KMS-11 (cell line): ENCODE data around the gene TOP3A.

Experiments
- H2AFZ ChIP-seq: fragments of 200-600 bp; sonication (generic); 2 replicates; pipeline ENCODE4 v1.6.1; 2016; ENCODE audit warnings: antibody characterized with exemption, mixed run types, low read depth
- H3K27ac ChIP-seq: fragments of 200-600 bp; sonication (generic); 2 replicates; pipeline ENCODE4 v1.6.1; 2016; ENCODE audit warnings: mild to moderate bottlenecking, mixed run types
- H3K27me3 ChIP-seq: fragments of 200-600 bp; sonication (generic); 2 replicates; pipeline ENCODE4 v1.6.1; 2017; ENCODE audit warnings: mild to moderate bottlenecking, low read depth, mixed run types, moderate library complexity; ENCODE audit not compliant: insufficient read depth
- H3K36me3 ChIP-seq: fragments of 200-600 bp; sonication (generic); 2 replicates; pipeline ENCODE4 v1.6.1; 2017; ENCODE audit warnings: mild to moderate bottlenecking, mixed run types; ENCODE audit not compliant: insufficient read depth
- H3K4me1 ChIP-seq: fragments of 200-600 bp; sonication (generic); 2 replicates; pipeline ENCODE4 v1.6.1; 2016; ENCODE audit warnings: mild to moderate bottlenecking, low read depth, mixed run types; ENCODE audit not compliant: poor library complexity, severe bottlenecking
- H3K4me2 ChIP-seq: fragments of 200-600 bp; sonication (generic); 2 replicates; pipeline ENCODE4 v1.7.0; 2016; ENCODE audit warnings: mild to moderate bottlenecking, mixed run types
- H3K4me3 ChIP-seq: fragments of 200-600 bp; sonication (generic); IDR thresholded peaks from 2 replicates; pipeline ENCODE4 v1.6.1; 2017; ENCODE audit warnings: low read depth, low read length, mixed read lengths; ENCODE audit not compliant: insufficient read depth
- H3K79me2 ChIP-seq: fragments of 200-600 bp; sonication (generic); 2 replicates; pipeline ENCODE4 v1.6.1; 2016; ENCODE audit warnings: low read depth, mixed run types; ENCODE audit not compliant: insufficient read depth
- H3K9ac ChIP-seq: fragments of 200-600 bp; sonication (generic); 2 replicates; pipeline ENCODE4 v1.6.1; 2016; ENCODE audit warnings: mild to moderate bottlenecking, mixed run types
- H4K20me1 ChIP-seq: fragments of 200-600 bp; sonication (generic); 2 replicates; pipeline ENCODE4 v1.6.1; 2016; ENCODE audit warnings: mild to moderate bottlenecking, mixed run types; ENCODE audit not compliant: insufficient read depth
- CTCF ChIP-seq: fragments of 200-600 bp; sonication (generic); conservative IDR thresholded peaks from 2 replicates; pipeline ENCODE4 v1.6.1; 2017; ENCODE audit warnings: low read depth, mild to moderate bottlenecking, antibody characterized with exemption, low read length, moderate library complexity, mixed read lengths

The TOP3A gene

GRCh38 chr17:18326572-18326971, 11.8 kb upstream of the TOP3A start:
- peaks cover 100% of the 10 kb centered on the region for H3K4me1 ChIP-seq
- H3K79me2 ChIP-seq = no peaks in the 10 kb centered on the region
- H3K27me3 ChIP-seq = no peaks in the 10 kb centered on the region
- peak overlapping the region; percentile 43 for H3K4me2 ChIP-seq
- H3K9ac ChIP-seq = peak overlapping the region; percentile 36; the same call in 1 of the 2 replicates
- no peaks in the 10 kb centered on the region for H3K36me3 ChIP-seq
- H3K27ac ChIP-seq = peak overlapping the region; percentile 88
- H4K20me1 ChIP-seq = no peaks in the 10 kb centered on the region
- H3K4me3 ChIP-seq = no peak overlapping the region
- TF ChIP-seq CTCF = no peak
- no peak overlapping the region for H2AFZ ChIP-seq

- Histone ChIP-seq H3K4me1 (peaks cover 100% of the 10 kb centered on the region), H3K9ac (peak overlapping the region; percentile 36; the same call in 1 of the 2 replicates), H3K36me3 (no peaks in the 10 kb centered on the region), H3K4me2 (peak overlapping the region; percentile 43), H4K20me1 (no peaks in the 10 kb centered on the region), H3K79me2 (no peaks in the 10 kb centered on the region), H2AFZ (no peak overlapping the region), H3K27me3 (no peaks in the 10 kb centered on the region), H3K4me3 (no peak overlapping the region), H3K27ac (peak overlapping the region; percentile 88)
- no peak for TF ChIP-seq CTCF
Observed at GRCh38 chr17:18326039-18326438, 11.2 kb upstream of the TOP3A start.

- peak overlapping the region; percentile 43 for H3K4me2 ChIP-seq
- H2AFZ ChIP-seq = no peak overlapping the region
- H3K79me2 ChIP-seq = no peaks in the 10 kb centered on the region; the same call in 1 of the 2 replicates
- H3K27me3 ChIP-seq = no peaks in the 10 kb centered on the region
- no peak overlapping the region; the same call in 1 of the 2 replicates for H3K9ac ChIP-seq
- H3K36me3 ChIP-seq = no peaks in the 10 kb centered on the region
- H3K4me3 ChIP-seq = no peak overlapping the region
- TF ChIP-seq CTCF = no peak
- no peaks in the 10 kb centered on the region for H4K20me1 ChIP-seq
- peaks cover 100% of the 10 kb centered on the region for H3K4me1 ChIP-seq
- peak overlapping the region; percentile 88 for H3K27ac ChIP-seq
Observed at GRCh38 chr17:18324140-18325050, 9.6 kb upstream of the TOP3A start.

GRCh38 chr17:18323507-18324139, 8.8 kb upstream of the TOP3A start:
- Histone ChIP-seq H3K9ac (no peak overlapping the region), H3K27ac (peak overlapping the region; percentile 59; the same call in 1 of the 2 replicates), H4K20me1 (no peaks in the 10 kb centered on the region), H3K79me2 (no peaks in the 10 kb centered on the region; the same call in 1 of the 2 replicates), H2AFZ (no peak overlapping the region), H3K4me1 (peaks cover 94% of the 10 kb centered on the region), H3K4me3 (no peak overlapping the region), H3K4me2 (no peak overlapping the region), H3K27me3 (no peaks in the 10 kb centered on the region), H3K36me3 (no peaks in the 10 kb centered on the region)
- TF ChIP-seq CTCF = no peak
